ENCODE measurements around the gene PAX7.
A peak's percentile ranks its signal among the peaks of the same experiment; 100 is the strongest.
"Not testable (repeated sequence)": the region's sequence is repeated elsewhere in the genome, so short reads cannot be mapped to it uniquely, and the experiment has no call there.

The PAX7 gene

DNA sequence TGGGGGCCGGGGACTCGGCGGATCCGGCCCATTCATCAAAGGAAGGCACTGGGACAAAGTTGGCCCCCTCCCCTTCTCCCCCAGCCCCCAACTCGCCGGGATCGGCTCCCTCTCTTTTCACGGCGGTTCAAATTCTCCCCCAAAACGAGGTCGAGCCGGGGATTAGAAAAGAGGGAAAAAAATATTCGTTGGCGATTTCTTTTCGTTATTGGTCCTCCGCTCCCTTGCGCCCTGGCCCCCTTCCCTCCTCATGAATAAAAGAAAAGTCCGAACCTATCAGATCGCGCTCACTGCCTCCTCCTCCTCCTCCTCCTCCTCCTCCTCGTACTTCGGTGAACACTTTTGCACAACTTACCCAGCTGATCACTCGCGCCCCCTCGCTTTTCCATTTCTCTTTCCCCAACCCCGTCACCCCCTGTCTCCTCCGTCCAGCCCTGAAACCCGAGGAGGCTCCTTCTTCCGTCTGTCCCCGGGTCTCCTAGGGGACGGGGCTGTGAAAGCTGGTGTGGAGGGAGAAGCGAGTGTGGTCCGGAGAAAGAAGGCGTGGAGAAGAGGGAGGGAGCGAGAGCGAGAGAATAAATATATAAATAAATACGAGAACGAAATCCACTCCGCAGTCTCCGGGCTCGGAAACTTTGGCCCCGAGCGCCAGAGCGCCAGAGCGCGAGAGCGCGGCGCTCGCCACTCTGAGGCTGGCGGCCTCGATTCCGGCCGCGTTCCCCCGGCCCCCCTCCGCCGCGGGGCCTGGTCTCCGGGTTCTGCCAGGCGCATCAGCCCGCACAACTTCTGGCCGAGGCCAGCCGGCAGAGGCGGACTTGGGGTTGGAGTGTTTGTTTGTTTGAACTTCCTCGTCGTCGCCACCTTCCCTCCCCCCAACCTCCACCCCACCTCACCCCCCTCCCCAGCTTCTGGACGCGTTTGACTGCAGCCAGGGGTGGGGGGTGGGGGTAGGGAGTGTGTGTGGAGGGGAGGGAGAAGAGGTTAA is at the start of gene PAX7:
TSS of gene PAX7 (plus strand) at position 336 of the 985 bp plus-strand sequence. CDS start 758 bp downstream, outside the sequence.
- H3K27ac ChIP-seq, result no peak within 1 kb of the TSS
- TF ChIP-seq, protein P1, sequence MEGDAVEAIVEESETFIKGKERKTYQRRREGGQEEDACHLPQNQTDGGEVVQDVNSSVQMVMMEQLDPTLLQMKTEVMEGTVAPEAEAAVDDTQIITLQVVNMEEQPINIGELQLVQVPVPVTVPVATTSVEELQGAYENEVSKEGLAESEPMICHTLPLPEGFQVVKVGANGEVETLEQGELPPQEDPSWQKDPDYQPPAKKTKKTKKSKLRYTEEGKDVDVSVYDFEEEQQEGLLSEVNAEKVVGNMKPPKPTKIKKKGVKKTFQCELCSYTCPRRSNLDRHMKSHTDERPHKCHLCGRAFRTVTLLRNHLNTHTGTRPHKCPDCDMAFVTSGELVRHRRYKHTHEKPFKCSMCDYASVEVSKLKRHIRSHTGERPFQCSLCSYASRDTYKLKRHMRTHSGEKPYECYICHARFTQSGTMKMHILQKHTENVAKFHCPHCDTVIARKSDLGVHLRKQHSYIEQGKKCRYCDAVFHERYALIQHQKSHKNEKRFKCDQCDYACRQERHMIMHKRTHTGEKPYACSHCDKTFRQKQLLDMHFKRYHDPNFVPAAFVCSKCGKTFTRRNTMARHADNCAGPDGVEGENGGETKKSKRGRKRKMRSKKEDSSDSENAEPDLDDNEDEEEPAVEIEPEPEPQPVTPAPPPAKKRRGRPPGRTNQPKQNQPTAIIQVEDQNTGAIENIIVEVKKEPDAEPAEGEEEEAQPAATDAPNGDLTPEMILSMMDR (conservative IDR thresholded peaks at IDR 0.05), result no peak

DNA sequence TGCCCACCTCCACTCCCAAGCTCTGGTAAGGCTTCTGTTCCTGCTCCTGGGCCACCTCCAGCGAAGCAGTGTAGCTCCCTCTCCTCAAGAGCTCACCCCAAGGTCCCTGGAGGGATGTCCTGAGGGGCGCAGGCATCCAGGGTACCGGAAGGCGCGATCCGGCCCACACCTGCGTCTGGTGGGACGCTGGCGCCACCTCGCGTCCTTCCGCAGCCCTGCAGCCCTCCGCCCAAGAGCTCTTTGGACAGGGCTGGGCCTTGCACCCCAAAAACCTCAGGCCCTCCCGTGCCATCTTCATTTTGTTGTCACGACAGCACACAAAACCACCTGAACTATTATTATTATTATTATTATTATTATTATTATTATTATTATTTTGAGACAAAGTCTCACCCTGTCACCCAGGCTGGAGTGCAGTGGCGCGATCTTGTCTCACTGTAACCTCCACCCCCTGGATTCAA is 49.2 kb upstream of the PAX7 start:
- TF ChIP-seq, protein P1 (conservative IDR thresholded peaks at IDR 0.05), result peak; percentile 91
- H3K27ac ChIP-seq, result no peak overlapping the region

DNA sequence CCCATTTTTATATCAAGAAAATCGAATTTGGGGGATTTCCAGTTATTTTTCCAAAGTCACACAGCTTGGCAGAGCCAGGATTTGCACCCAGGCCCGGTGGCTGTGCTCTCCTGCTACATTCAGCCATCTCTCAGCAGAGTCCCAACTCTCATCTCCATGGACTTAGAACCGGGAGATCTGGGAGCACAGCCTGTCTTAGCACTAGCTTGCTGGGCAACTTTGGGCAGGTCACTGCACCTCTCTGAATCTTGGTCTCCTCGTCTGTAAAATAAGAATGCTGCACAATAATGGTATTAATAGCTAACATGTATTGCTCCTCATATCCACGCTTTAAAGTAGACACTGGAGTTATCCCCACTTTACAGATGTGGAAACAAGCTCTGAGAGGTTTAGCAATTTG is 47.8 kb upstream of the PAX7 start:
- TF ChIP-seq, protein P1 (conservative IDR thresholded peaks at IDR 0.05), result no peak
- H3K27ac ChIP-seq, result no peak overlapping the region

DNA sequence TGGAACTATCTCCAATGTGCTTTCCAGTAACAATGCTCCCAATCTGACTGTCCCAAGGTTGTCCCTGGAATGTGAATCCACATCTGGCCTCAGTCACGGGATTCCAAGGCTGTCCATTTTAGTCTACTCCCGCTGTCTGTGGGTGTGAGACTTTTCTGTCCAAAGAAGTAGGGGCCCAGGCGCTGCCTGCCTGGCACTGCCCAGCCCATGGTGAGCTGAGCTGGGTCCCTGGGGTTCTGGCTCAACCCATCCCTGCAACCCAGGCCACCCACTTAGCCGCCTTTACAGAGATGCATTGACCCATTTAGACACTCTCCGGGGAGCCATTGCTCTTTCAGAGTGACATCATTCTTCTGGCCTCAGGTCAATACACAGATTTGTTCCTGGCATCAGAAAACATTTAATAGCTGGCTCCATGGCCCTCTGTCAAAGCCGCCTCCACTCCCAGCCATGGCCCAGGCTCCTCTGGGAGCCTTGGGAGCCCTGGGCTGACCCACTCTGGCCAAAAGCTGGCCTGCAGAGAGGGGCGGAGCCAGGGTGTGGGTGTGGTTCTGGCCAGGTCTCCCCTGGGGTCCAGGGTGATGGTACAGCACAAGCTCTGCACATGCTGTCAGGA is 47.2 kb upstream of the PAX7 start:
- TF ChIP-seq, protein P1 (conservative IDR thresholded peaks at IDR 0.05), result no peak
- H3K27ac ChIP-seq, result no peak overlapping the region

DNA sequence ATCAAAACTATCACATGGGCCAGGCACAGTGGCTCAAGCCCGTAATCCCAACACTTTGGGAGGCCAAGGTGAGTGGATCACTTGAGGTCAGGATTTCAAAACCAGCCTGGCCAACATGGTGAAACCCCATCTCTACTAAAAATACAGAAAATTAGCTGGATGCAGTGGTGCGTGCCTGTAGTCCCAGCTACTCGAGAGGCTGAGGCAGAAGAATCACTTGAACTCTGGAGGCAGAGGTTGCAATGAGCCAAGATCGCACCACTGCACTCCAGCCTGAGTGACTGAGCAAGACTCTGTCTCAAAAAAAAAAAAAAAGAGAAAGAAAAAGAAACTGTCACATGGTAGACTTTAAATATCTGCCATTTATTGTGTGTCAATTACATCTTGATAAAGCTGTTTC is 44.6 kb upstream of the PAX7 start:
- not testable (repeated sequence) for H3K27ac ChIP-seq

DNA sequence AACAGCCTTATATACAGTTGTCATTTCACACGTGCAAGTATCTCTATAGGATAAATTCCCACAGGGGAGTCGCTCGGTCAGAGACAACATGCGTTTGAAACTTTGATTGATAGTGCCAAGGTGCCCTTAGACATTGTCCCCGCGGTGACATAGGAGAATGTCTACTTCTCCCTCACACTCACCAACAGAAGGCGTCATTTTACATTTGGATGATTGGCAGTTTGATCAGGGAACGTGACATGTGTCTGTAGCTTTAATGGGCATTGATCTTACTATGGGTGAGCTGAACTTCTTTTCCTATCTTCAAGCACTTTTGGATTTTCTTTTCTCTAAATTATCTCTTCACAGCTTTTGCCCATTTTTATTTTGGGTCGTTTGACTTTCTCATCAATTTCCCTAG is 42.6 kb upstream of the PAX7 start:
- TF ChIP-seq, protein P1 (conservative IDR thresholded peaks at IDR 0.05), result no peak
- no peak overlapping the region for H3K27ac ChIP-seq

DNA sequence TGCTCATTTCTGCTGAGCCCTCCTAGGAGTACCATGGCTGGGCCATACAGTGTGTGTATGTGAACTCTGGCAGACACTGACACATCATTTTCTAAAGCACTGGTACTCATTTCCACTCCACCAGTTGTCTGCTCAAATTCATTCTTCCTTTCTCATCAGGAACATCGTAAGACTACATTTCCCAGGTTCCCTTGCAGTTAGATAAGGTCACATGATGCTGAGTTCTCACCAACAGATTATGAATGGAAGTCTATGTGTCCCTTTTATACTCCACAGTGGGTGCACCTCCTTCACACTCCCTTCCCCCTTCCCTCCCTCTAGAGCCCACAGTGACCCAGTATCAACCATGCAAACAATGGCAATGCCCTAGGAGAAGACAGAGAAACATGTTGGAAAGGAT is 38.3 kb upstream of the PAX7 start:
- no peak overlapping the region for H3K27ac ChIP-seq
- TF ChIP-seq, protein P1 (conservative IDR thresholded peaks at IDR 0.05), result no peak

Data from VCaP (cell line).